Measurements from ENCODE around the gene CSTA.

DNA sequence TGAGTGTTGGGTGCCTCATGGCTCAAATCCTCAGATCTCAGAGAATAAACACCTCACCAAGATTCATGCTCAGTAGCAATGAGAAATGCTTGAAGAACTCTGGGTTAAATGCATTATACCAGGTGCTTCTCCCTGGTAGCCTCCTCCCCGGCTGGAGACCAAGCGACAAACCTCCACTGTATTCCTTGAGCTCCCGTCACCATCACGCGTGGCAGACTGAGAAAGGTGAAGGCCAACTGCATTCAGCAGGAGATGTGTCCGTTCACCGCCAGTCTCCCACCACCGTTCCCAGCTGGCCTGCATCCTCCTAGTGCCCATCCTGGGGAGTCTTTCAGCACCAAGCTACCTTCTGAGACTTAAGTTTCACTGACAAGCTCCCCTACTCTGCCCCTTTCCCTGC lies 7.5 kb downstream of the CSTA start:
- TF ChIP-seq CTCF (IDR thresholded peaks at IDR 0.05; ENCODE audit: insufficient read depth, low read length) (no peak), POLR2AphosphoS5 (IDR thresholded peaks at IDR 0.05; ENCODE audit: low read depth) (no peak), SPI1 (IDR thresholded peaks at IDR 0.05; ENCODE audit: borderline replicate concordance, low read depth) (no peak)
- TF ChIP-seq, protein P1, sequence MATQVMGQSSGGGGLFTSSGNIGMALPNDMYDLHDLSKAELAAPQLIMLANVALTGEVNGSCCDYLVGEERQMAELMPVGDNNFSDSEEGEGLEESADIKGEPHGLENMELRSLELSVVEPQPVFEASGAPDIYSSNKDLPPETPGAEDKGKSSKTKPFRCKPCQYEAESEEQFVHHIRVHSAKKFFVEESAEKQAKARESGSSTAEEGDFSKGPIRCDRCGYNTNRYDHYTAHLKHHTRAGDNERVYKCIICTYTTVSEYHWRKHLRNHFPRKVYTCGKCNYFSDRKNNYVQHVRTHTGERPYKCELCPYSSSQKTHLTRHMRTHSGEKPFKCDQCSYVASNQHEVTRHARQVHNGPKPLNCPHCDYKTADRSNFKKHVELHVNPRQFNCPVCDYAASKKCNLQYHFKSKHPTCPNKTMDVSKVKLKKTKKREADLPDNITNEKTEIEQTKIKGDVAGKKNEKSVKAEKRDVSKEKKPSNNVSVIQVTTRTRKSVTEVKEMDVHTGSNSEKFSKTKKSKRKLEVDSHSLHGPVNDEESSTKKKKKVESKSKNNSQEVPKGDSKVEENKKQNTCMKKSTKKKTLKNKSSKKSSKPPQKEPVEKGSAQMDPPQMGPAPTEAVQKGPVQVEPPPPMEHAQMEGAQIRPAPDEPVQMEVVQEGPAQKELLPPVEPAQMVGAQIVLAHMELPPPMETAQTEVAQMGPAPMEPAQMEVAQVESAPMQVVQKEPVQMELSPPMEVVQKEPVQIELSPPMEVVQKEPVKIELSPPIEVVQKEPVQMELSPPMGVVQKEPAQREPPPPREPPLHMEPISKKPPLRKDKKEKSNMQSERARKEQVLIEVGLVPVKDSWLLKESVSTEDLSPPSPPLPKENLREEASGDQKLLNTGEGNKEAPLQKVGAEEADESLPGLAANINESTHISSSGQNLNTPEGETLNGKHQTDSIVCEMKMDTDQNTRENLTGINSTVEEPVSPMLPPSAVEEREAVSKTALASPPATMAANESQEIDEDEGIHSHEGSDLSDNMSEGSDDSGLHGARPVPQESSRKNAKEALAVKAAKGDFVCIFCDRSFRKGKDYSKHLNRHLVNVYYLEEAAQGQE (IDR thresholded peaks at IDR 0.05; ENCODE audit: insufficient replicate concordance, low read depth) = no peak

All from HL-60 (cell line).